Thyroid gland (tissue), 4 donors: Measurements from ENCODE around the gene IQSEC3. TPM values are rescaled to one million over a fixed set of nuclear protein-coding genes. Genes with fewer than 3 reads are reported as not detected.
"Not testable (repeated sequence)": the region's sequence is repeated elsewhere in the genome, so short reads cannot be mapped to it uniquely, and the experiment has no call there.

Source experiments
- DNase-seq, 2 donors: peaks; one replicate each; pipeline ENCODE4 v3.0.0-alpha.2; 2019
- H3K27ac ChIP-seq, 3 donors: fragments of 200-600 bp; sonication (generic); 1 replicate in 2 of 3; 2 replicates in 1 of 3; pipeline ENCODE4 v1.5.1; 2016 to 2019; ENCODE audit warnings: mild to moderate bottlenecking in 1 of 3, moderate library complexity in 1 of 3
- H3K27me3 ChIP-seq: fragments of 200-600 bp; sonication (generic); one replicate; pipeline ENCODE4 v1.5.1; 2019
- H3K36me3 ChIP-seq, 2 donors: fragments of 200-600 bp; sonication (generic); one replicate each; pipeline ENCODE4 v1.5.1; 2016 to 2019
- H3K4me1 ChIP-seq, 2 donors: fragments of 200-600 bp; sonication (generic); one replicate each; pipeline ENCODE4 v1.5.1; 2017 to 2019
- H3K4me3 ChIP-seq, 3 donors: fragments of 200-600 bp; sonication (generic); replicated peaks in 1 of 3; 1 replicate in 2 of 3; 2 replicates in 1 of 3; pipeline ENCODE4 v1.5.1; 2016; ENCODE audit warnings: mild to moderate bottlenecking in 1 of 3
- H3K9me3 ChIP-seq: fragments of 200-600 bp; sonication (generic); one replicate; pipeline ENCODE4 v1.5.1; 2017
- CTCF ChIP-seq, 6 experiments: fragments of 200-600 bp in 3 of 6; fragments of 450-650 bp in 3 of 6; sonication (generic) in 3 of 6; IDR thresholded peaks; one replicate each; pipeline ENCODE4 v1.5.1; 2016 to 2019; ENCODE audit warnings: antibody characterized with exemption in 6 of 6, mild to moderate bottlenecking in 2 of 6, inconsistent platforms in 1 of 6, moderate library complexity in 1 of 6
- POLR2A ChIP-seq, 2 donors: fragments of 450-650 bp; IDR thresholded peaks; one replicate each; pipeline ENCODE4 v1.6.1; 2017; ENCODE audit warnings: antibody characterized with exemption in 2 of 2, mild to moderate bottlenecking in 2 of 2, moderate library complexity in 1 of 2
- WGBS, 2 donors: methylation state at CpG; one replicate each; pipeline ENCODE4 v1.1.5; 2017; 5-methylcytosine and 5-hydroxymethylcytosine counted together
- intact Hi-C: fragments of 100-400 bp; cut with DNase I; formaldehyde crosslinking; loops from one replicate; pipeline ENCODE4 v1.15.1; 2023
- total RNA-seq, 4 donors: library from RNA; depleted of rRNA; stranded (reverse); fragments of >200 nt; gene quantifications; one replicate each; pipeline ENCODE4 v1.2.3, GENCODE V29; 2016

Gene IQSEC3
- total RNA-seq, 4 donors from 2014 or later: 0.27 to 1.3 (median 1.0) TPM

- DNase-seq: no peak
- intact Hi-C loops: no loop called here
- H3K27me3 ChIP-seq: no peaks in the 10 kb centered on the region
- H3K9me3 ChIP-seq: no peaks in the 10 kb centered on the region
- no peak overlapping the region for H3K4me3 ChIP-seq
- WGBS, 2 donors: 82 to 87% methylated on average over 5 to 7 of the region's 10 CpGs
- no peak for TF ChIP-seq CTCF (IDR thresholded peaks at IDR 0.05)
- TF ChIP-seq POLR2A (IDR thresholded peaks at IDR 0.05): no peak
- H3K36me3 ChIP-seq: no peaks in the 10 kb centered on the region
- H3K4me1 ChIP-seq: no peaks in the 10 kb centered on the region
- H3K27ac ChIP-seq: no peak overlapping the region
These were observed 62.4 kb downstream of the IQSEC3 start for GRCh38 chr12:129001-129400.

- H3K9me3 ChIP-seq: no peaks in the 10 kb centered on the region
- H3K36me3 ChIP-seq: no peaks in the 10 kb centered on the region
- H3K4me1 ChIP-seq: no peaks in the 10 kb centered on the region
- no peaks in the 10 kb centered on the region for H3K27me3 ChIP-seq
- no peak for DNase-seq
- 90 to 97% methylated on average over 5 of the region's 5 CpGs for WGBS, 2 donors
- intact Hi-C loops: no loop called here
- H3K27ac ChIP-seq: no peak overlapping the region
- TF ChIP-seq POLR2A (IDR thresholded peaks at IDR 0.05) (no peak), CTCF (IDR thresholded peaks at IDR 0.05) (no peak)
- H3K4me3 ChIP-seq: no peak overlapping the region
These were observed 64.0 kb downstream of the IQSEC3 start for GRCh38 chr12:130519-130918.

GRCh38 chr12:131008-131407, 64.4 kb downstream of the IQSEC3 start:
- DNase-seq: no peak
- Histone ChIP-seq H3K36me3 (no peaks in the 10 kb centered on the region), H3K4me1 (no peaks in the 10 kb centered on the region), H3K9me3 (no peaks in the 10 kb centered on the region), H3K4me3 (no peak overlapping the region), H3K27ac (no peak overlapping the region), H3K27me3 (no peaks in the 10 kb centered on the region)
- intact Hi-C loops: no loop called here
- TF ChIP-seq CTCF (IDR thresholded peaks at IDR 0.05): no peak
- no peak for TF ChIP-seq POLR2A (IDR thresholded peaks at IDR 0.05)
- WGBS, 2 donors: 85 to 89% methylated on average over 12 of the region's 12 CpGs

DNA sequence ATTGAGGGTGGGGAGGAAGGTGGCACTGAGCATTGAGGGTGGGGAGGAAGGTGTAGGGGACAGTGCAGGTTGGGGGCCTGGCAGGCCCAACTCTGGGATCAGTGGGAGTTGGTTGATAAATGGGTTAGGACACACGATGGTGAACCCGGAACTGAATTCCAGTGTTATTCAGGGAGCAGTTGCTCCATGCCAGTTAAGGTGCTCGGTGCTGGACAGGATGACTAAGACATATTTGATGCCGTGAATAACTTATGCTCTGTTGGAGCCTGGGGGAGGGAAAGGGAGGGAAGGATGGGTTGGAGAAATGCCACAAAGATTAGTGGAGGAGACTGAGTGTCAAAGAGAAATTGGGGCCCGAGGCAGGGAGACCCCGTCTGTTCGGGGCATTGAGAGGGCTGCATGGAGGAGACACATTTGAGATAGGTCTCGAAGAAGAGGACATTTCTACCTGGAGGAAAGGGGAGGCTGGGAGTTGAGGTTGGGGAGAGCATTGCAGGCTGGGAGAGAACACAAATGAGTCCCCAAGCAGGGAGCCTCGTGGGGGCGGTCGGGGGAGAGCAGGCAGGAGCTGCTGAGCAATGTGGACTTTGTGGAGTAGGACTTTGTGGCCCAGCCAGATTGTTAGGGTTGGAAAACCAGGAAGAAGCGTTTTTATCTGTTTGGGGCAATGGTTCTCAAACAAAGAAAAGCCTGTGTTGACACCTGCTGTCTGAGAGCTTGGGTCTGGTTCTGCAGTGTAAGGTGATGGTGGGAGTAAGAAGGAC, 65.3 kb downstream of the IQSEC3 start:
- Histone ChIP-seq H3K9me3 (no peaks in the 10 kb centered on the region), H3K4me1 (no peaks in the 10 kb centered on the region), H3K27ac (no peak overlapping the region), H3K27me3 (no peaks in the 10 kb centered on the region), H3K36me3 (no peaks in the 10 kb centered on the region), H3K4me3 (no peak overlapping the region)
- no peak for TF ChIP-seq POLR2A (IDR thresholded peaks at IDR 0.05)
- TF ChIP-seq CTCF (IDR thresholded peaks at IDR 0.05): no peak
- DNase-seq: no peak
- WGBS, 2 donors: 81 to 84% methylated on average over 12 of the region's 12 CpGs
- intact Hi-C loops: no loop called here

DNA sequence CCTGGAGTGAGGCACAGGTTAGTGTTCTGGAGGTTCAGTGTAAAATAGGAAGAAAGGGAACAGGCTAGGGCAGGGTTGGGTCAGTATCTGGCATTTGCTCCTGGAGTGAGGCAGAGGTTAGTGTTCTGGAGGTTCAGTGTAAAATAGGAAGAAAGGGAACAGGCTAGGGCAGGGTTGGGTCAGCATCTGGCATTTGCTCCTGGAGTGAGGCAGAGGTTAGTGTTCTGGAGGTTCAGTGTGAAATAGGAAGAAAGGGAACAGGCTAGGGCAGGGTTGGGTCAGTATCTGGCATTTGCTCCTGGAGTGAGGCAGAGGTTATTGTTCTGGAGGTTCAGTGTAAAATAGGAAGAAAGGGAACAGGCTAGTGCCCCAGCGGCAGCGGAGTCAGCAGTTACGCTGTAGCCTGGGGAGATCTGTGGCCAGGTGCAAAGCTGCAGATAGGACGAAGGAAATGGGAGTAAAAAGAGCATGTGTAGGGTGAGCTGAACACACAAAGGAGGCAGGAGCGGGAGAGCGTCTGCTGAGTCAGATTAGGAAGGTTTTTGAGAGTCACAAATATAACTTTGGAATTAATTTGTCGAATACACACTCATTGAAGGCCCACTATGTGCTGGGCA, 67.2 kb downstream of the IQSEC3 start:
- H3K27me3 ChIP-seq: not testable (repeated sequence)

More for the DNA sequence above, 67.2 kb downstream of the IQSEC3 start:
- intact Hi-C loops, H3K36me3 ChIP-seq, DNase-seq, H3K4me3 ChIP-seq, H3K27ac ChIP-seq, H3K4me1 ChIP-seq, H3K9me3 ChIP-seq: not testable (repeated sequence)
- 79 to 84% methylated on average over 7 of the region's 7 CpGs for WGBS, 2 donors
